Measurements from ENCODE around the gene SAMD1. TPM values are rescaled to one million over a fixed set of nuclear protein-coding genes. Genes with fewer than 3 reads are reported as not detected.

Gene SAMD1
- polyA plus RNA-seq, 1 donor (not counting 4 experiments of a cell fraction or from before 2014, with no cell fraction given), result 5.3 TPM

DNA sequence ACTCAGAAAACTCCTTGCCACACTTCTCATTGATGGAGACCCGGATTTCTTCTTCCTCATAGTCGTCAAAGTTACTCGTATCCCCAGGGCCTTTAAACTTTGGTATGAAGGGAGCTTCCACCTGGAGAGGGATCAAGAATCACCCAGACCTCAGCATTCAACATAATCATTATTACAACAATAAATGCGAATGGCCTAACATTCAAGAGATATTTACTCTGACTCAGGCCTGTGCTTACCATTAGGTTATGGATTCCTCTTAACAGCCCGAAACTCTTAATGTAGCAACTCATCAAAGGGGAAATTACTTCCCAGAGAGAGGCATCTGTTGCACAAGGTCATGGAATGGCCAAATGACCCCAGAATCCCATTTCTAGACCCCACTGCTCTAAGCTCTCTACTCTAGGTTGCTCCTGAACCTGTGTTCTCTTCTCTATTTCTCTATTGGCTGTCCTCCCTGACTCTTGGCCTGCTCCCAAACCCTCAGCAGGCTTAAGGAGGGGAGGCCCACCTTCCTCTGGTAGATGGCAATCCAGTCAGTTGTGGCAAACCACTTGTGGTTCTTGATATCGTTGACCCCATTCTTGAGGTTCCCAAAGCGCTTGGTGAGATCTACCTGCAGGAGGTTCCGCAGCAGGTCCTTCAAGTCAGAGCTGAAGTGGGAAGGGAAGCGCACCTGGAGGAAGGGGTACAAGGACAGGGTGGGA, 2.7 kb upstream of the SAMD1 start:
- FAIRE-seq (no peak), DNase-seq (ENCODE audit: low read depth, low spot score) (no peak)
- Histone ChIP-seq H3K9me1 (ENCODE audit: control insufficient read depth, extremely low read depth, insufficient read depth, low read length) (no peaks in the 10 kb centered on the region), H3K36me3 (ENCODE audit: control insufficient read depth in 2 of 2, extremely low read depth in 1 of 2, insufficient read depth in 2 of 2, low read length in 2 of 2) (peaks cover 15% of the 10 kb centered on the region in 2 experiments), H3K4me2 (ENCODE audit: control insufficient read depth, extremely low read depth, insufficient read depth, low read depth, low read length) (no peak overlapping the region), H3K27me3 (ENCODE audit: control insufficient read depth, extremely low read depth, insufficient read depth, low read length) (no peaks in the 10 kb centered on the region), H3K9me3 (ENCODE audit: control insufficient read depth, low read depth, low read length) (peaks cover 5% of the 10 kb centered on the region), H3K4me3 (ENCODE audit: control insufficient read depth in 2 of 3, extremely low read depth in 1 of 3, insufficient read depth in 2 of 3, low read depth in 1 of 3, low read length in 3 of 3) (no peak overlapping the region), H3K4me1 (ENCODE audit: control insufficient read depth, extremely low read depth, insufficient read depth, low read length) (no peaks in the 10 kb centered on the region), H3K9ac (ENCODE audit: control insufficient read depth, extremely low read depth, insufficient read depth, low read length) (no peak overlapping the region), H4K20me1 (ENCODE audit: control insufficient read depth, extremely low read depth, insufficient read depth, low read length) (no peaks in the 10 kb centered on the region), H3K79me2 (ENCODE audit: control insufficient read depth, insufficient read depth, low read length) (no peaks in the 10 kb centered on the region), H2AFZ (ENCODE audit: control insufficient read depth, low read length) (no peak overlapping the region), H3K27ac (ENCODE audit: control insufficient read depth, insufficient read depth, low read length) (no peak overlapping the region)
- dilution Hi-C loops (cut with MboI; ENCODE audit: extremely low pct_ligation_motif_present, low sequenced_read_pairs), result no loop called here
- TF ChIP-seq CTCF (optimal IDR thresholded peaks at IDR 0.05 in 1 of 3, IDR thresholded peaks at IDR 0.05 in 1 of 3, conservative IDR thresholded peaks at IDR 0.05 in 1 of 3; ENCODE audit: extremely low read depth in 1 of 3, insufficient read depth in 2 of 3, low read length in 3 of 3) (no peak), EZH2 (IDR thresholded peaks at IDR 0.05; ENCODE audit: low read length) (no peak)

DNA sequence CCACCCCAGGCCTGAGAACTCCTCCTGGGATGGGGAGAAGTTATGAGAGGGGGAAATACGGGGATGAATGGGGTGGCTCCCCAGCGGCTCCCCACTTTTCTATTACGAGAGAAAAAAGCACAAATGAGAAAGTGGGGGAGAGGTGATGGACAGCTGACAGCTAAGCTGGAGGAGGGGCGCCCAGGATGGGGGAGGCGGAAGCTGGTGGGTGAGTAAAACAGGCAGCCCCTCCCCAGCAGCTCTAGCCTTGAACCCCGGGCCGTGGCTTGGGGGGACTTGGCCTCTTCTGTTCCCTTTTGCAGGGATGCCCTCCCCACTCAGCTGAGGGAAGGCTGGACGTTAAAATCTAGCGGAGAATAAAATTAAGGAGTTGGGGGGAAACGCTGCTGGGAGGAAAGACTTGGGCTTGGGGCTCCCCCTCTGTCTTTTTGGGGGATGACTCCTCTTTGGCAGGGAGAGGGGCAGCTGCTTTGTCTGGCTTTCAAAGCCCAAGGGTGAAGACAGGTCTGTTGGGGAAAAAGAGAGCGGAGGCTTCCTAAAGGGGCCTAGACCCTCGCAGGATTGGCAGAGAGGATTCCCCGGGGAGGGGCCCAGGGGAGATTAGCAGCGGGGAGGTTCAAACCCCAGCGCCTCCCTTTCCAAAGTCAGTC, 1.4 kb upstream of the SAMD1 start:
- dilution Hi-C loops (cut with MboI; ENCODE audit: extremely low pct_ligation_motif_present, low sequenced_read_pairs), result no loop called here
- H3K27me3 ChIP-seq (ENCODE audit: control insufficient read depth, extremely low read depth, insufficient read depth, low read length), result no peaks in the 10 kb centered on the region
- DNase-seq (ENCODE audit: low read depth, low spot score) (no peak), FAIRE-seq (no peak)
- peak overlapping the region; percentile 58 to 80 (median 71) for H3K4me3 ChIP-seq (ENCODE audit: control insufficient read depth in 2 of 3, extremely low read depth in 1 of 3, insufficient read depth in 2 of 3, low read depth in 1 of 3, low read length in 3 of 3)
- no peak overlapping the region for H2AFZ ChIP-seq (ENCODE audit: control insufficient read depth, low read length)
- H4K20me1 ChIP-seq (ENCODE audit: control insufficient read depth, extremely low read depth, insufficient read depth, low read length), result no peaks in the 10 kb centered on the region
- no peak overlapping the region for H3K27ac ChIP-seq (ENCODE audit: control insufficient read depth, insufficient read depth, low read length)
- TF ChIP-seq CTCF (optimal IDR thresholded peaks at IDR 0.05 in 1 of 3, IDR thresholded peaks at IDR 0.05 in 1 of 3, conservative IDR thresholded peaks at IDR 0.05 in 1 of 3; ENCODE audit: extremely low read depth in 1 of 3, insufficient read depth in 2 of 3, low read length in 3 of 3), result no peak
- TF ChIP-seq EZH2 (IDR thresholded peaks at IDR 0.05; ENCODE audit: low read length), result no peak
- peaks cover 5% of the 10 kb centered on the region for H3K9me3 ChIP-seq (ENCODE audit: control insufficient read depth, low read depth, low read length)
- no peaks in the 10 kb centered on the region for H3K4me1 ChIP-seq (ENCODE audit: control insufficient read depth, extremely low read depth, insufficient read depth, low read length)
- H3K9ac ChIP-seq (ENCODE audit: control insufficient read depth, extremely low read depth, insufficient read depth, low read length), result peak overlapping the region; percentile 62
- no peaks in the 10 kb centered on the region for H3K9me1 ChIP-seq (ENCODE audit: control insufficient read depth, extremely low read depth, insufficient read depth, low read length)
- H3K79me2 ChIP-seq (ENCODE audit: control insufficient read depth, insufficient read depth, low read length), result no peaks in the 10 kb centered on the region
- peaks cover 10 to 11% of the 10 kb centered on the region in 2 experiments for H3K36me3 ChIP-seq (ENCODE audit: control insufficient read depth in 2 of 2, extremely low read depth in 1 of 2, insufficient read depth in 2 of 2, low read length in 2 of 2)
- peak overlapping the region; percentile 93 for H3K4me2 ChIP-seq (ENCODE audit: control insufficient read depth, extremely low read depth, insufficient read depth, low read depth, low read length)
